ENCODE data around the gene ATG9B.

ATG9B gene

GRCh38 chr7:151053751-151054150, 29.5 kb upstream of the ATG9B start:
- H3K27ac ChIP-seq (ENCODE audit: extremely low read depth, low read depth, low read length): no peak overlapping the region
- CTCF ChIA-PET: no interaction called here
- POLR2A ChIA-PET: no interaction called here

DNA sequence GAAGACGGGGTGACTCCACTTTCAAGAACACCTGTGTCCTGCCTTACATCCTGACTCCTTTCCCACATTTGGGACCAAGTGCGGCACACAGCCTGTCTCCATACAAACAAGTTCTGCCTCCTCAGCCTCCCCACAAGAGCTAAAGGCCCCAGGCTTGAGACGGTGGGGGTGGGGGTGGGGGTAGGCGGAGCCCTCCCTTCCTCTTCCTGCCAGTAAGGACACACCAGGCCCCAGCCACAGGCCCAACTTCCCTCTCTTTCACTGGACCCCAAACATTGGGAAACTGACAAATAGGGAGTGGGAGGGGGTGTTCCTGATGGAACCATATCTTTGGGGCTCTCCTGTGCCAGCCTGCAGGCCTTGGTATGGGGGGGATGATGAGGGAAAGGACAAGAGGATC, 28.8 kb upstream of the ATG9B start:
- ChIA-PET POLR2A (interaction anchor here (0.7 kb wide), 1 partner anchor 34 kb away, joined by 4 read pairs; no protein-coding TSS in a partner anchor), CTCF (no interaction called here)
- Histone ChIP-seq H3K4me1 (ENCODE audit: control insufficient read depth, insufficient read depth, low read length) (no peaks in the 10 kb centered on the region), H3K9me3 (ENCODE audit: control insufficient read depth, insufficient read depth, low read depth, low read length) (no peaks in the 10 kb centered on the region), H3K36me3 (ENCODE audit: control insufficient read depth in 2 of 2, insufficient read depth in 1 of 2, low read length in 2 of 2) (peaks cover 0 to 35% of the 10 kb centered on the region in 2 experiments; a peak in 1 of 3 replicates), H3K27ac (ENCODE audit: extremely low read depth, low read depth, low read length) (no peak overlapping the region), H3K4me3 (ENCODE audit: low read depth, low read length) (no peak overlapping the region)
- TF ChIP-seq ZBTB20 (tag by site-specific recombination; IDR thresholded peaks at IDR 0.05): no peak
- no peak for TF ChIP-seq ZNF629 (tag by site-specific recombination; IDR thresholded peaks at IDR 0.05)
- no peak for TF ChIP-seq ZNF624 (tag by site-specific recombination; IDR thresholded peaks at IDR 0.05)
- TF ChIP-seq, protein P1, sequence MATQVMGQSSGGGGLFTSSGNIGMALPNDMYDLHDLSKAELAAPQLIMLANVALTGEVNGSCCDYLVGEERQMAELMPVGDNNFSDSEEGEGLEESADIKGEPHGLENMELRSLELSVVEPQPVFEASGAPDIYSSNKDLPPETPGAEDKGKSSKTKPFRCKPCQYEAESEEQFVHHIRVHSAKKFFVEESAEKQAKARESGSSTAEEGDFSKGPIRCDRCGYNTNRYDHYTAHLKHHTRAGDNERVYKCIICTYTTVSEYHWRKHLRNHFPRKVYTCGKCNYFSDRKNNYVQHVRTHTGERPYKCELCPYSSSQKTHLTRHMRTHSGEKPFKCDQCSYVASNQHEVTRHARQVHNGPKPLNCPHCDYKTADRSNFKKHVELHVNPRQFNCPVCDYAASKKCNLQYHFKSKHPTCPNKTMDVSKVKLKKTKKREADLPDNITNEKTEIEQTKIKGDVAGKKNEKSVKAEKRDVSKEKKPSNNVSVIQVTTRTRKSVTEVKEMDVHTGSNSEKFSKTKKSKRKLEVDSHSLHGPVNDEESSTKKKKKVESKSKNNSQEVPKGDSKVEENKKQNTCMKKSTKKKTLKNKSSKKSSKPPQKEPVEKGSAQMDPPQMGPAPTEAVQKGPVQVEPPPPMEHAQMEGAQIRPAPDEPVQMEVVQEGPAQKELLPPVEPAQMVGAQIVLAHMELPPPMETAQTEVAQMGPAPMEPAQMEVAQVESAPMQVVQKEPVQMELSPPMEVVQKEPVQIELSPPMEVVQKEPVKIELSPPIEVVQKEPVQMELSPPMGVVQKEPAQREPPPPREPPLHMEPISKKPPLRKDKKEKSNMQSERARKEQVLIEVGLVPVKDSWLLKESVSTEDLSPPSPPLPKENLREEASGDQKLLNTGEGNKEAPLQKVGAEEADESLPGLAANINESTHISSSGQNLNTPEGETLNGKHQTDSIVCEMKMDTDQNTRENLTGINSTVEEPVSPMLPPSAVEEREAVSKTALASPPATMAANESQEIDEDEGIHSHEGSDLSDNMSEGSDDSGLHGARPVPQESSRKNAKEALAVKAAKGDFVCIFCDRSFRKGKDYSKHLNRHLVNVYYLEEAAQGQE (tag by site-specific recombination; IDR thresholded peaks at IDR 0.05): no peak
- TF ChIP-seq ZNF140 (tag by site-specific recombination; IDR thresholded peaks at IDR 0.05): no peak
- no peak for TF ChIP-seq ZBTB8A (tag by site-specific recombination; IDR thresholded peaks at IDR 0.05)
- TF ChIP-seq TCF7L2 (IDR thresholded peaks at IDR 0.05; ENCODE audit: borderline replicate concordance, low read depth, low read length): no peak
- no peak for TF ChIP-seq ZNF266 (tag by site-specific recombination; IDR thresholded peaks at IDR 0.05; ENCODE audit: low read depth)
- no peak for TF ChIP-seq ZNF561 (tag by site-specific recombination; IDR thresholded peaks at IDR 0.05; ENCODE audit: borderline replicate concordance)
- TF ChIP-seq ZNF133 (tag by site-specific recombination; IDR thresholded peaks at IDR 0.05): no peak
- no peak for TF ChIP-seq ZNF114 (tag by site-specific recombination; IDR thresholded peaks at IDR 0.05)
- TF ChIP-seq ZNF645 (tag by site-specific recombination; IDR thresholded peaks at IDR 0.05): no peak
- no peak for TF ChIP-seq ZNF292 (tag by site-specific recombination; IDR thresholded peaks at IDR 0.05; ENCODE audit: borderline replicate concordance, low read depth)
- TF ChIP-seq ZNF658 (tag by site-specific recombination; IDR thresholded peaks at IDR 0.05): no peak
- TF ChIP-seq ZBTB17 (tag by site-specific recombination; IDR thresholded peaks at IDR 0.05): no peak
- no peak for TF ChIP-seq ZNF707 (tag by site-specific recombination; IDR thresholded peaks at IDR 0.05)
- no peak for TF ChIP-seq ZNF37A (tag by site-specific recombination; IDR thresholded peaks at IDR 0.05)
- TF ChIP-seq, protein P2, sequence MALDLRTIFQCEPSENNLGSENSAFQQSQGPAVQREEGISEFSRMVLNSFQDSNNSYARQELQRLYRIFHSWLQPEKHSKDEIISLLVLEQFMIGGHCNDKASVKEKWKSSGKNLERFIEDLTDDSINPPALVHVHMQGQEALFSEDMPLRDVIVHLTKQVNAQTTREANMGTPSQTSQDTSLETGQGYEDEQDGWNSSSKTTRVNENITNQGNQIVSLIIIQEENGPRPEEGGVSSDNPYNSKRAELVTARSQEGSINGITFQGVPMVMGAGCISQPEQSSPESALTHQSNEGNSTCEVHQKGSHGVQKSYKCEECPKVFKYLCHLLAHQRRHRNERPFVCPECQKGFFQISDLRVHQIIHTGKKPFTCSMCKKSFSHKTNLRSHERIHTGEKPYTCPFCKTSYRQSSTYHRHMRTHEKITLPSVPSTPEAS (tag by site-specific recombination; IDR thresholded peaks at IDR 0.05): no peak

More at GRCh38 chr7:151053751-151054150, 29.5 kb upstream of the ATG9B start:
- H3K36me3 ChIP-seq (ENCODE audit: control insufficient read depth in 2 of 2, insufficient read depth in 1 of 2, low read length in 2 of 2): peaks cover 0 to 35% of the 10 kb centered on the region in 2 experiments; a peak in 1 of 3 replicates
- no peaks in the 10 kb centered on the region for H3K9me3 ChIP-seq (ENCODE audit: control insufficient read depth, insufficient read depth, low read depth, low read length)
- H3K4me1 ChIP-seq (ENCODE audit: control insufficient read depth, insufficient read depth, low read length): no peaks in the 10 kb centered on the region; the same call in 1 of the 2 replicates
- TF ChIP-seq ZNF521 (tag by site-specific recombination; IDR thresholded peaks at IDR 0.05) (no peak), ZNF266 (tag by site-specific recombination; IDR thresholded peaks at IDR 0.05; ENCODE audit: low read depth) (no peak), ZNF350 (tag by site-specific recombination; IDR thresholded peaks at IDR 0.05) (no peak)
- TF ChIP-seq, protein P3, sequence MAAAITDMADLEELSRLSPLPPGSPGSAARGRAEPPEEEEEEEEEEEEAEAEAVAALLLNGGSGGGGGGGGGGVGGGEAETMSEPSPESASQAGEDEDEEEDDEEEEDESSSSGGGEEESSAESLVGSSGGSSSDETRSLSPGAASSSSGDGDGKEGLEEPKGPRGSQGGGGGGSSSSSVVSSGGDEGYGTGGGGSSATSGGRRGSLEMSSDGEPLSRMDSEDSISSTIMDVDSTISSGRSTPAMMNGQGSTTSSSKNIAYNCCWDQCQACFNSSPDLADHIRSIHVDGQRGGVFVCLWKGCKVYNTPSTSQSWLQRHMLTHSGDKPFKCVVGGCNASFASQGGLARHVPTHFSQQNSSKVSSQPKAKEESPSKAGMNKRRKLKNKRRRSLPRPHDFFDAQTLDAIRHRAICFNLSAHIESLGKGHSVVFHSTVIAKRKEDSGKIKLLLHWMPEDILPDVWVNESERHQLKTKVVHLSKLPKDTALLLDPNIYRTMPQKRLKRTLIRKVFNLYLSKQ (tag by site-specific recombination; IDR thresholded peaks at IDR 0.05; ENCODE audit: borderline replicate concordance): no peak
- H3K4me3 ChIP-seq (ENCODE audit: low read depth, low read length): no peak overlapping the region

Data from HEK293 (cell line).